ENCODE results near the gene TOMM7.

Gene TOMM7

GRCh38 chr7:22822486-22823141 is at the start of gene TOMM7:
Gene TOMM7 (minus strand): TSS chr7:22822849. CDS start chr7:22822779, 70 bp downstream.
- Histone ChIP-seq H4K20me1 (ENCODE audit: insufficient read depth, low read length, poor library complexity, severe bottlenecking) (peaks cover 3% of the 10 kb centered on the region), H3K4me2 (ENCODE audit: low read depth, low read length, poor library complexity, severe bottlenecking) (peak within 1 kb of the TSS; percentile 91), H3K4me1 (ENCODE audit: insufficient read depth, low read length, poor library complexity, severe bottlenecking) (peaks cover 29% of the 10 kb centered on the region), H3K9me3 (ENCODE audit: insufficient read depth, low read depth, low read length) (no peaks in the 10 kb centered on the region), H3K79me2 (ENCODE audit: insufficient read depth, low read length) (peaks cover 38% of the 10 kb centered on the region), H3K9me2 (replicated peaks; ENCODE audit: low read depth, low read length) (no peaks in the 10 kb centered on the region), H3K9ac (ENCODE audit: low read depth, low read length, poor library complexity, severe bottlenecking) (peak within 1 kb of the TSS; percentile 84), H2AFZ (ENCODE audit: low read length) (peak within 1 kb of the TSS; percentile 91), H3K4me3 (ENCODE audit: low read length, poor library complexity, severe bottlenecking) (peak within 1 kb of the TSS; percentile 85), H3F3A (ENCODE audit: low read depth) (no peaks in the 10 kb centered on the region), H3K36me3 (ENCODE audit: insufficient read depth, low read length) (no peaks in the 10 kb centered on the region), H3K27me3 (ENCODE audit: insufficient read depth, low read length, poor library complexity, severe bottlenecking) (no peaks in the 10 kb centered on the region)
- TF ChIP-seq CTCF (conservative IDR thresholded peaks at IDR 0.05; ENCODE audit: low read length) (no peak; the same call in 1 of the 2 replicates), EZH2phosphoT487 (IDR thresholded peaks at IDR 0.05; ENCODE audit: borderline replicate concordance) (no peak)

GRCh38 chr7:22872096-22872807 is 49.6 kb upstream of the TOMM7 start:
- no peaks in the 10 kb centered on the region for H3F3A ChIP-seq (ENCODE audit: low read depth)
- TF ChIP-seq EZH2phosphoT487 (IDR thresholded peaks at IDR 0.05; ENCODE audit: borderline replicate concordance), result no peak
- TF ChIP-seq CTCF (conservative IDR thresholded peaks at IDR 0.05; ENCODE audit: low read length), result no peak
- H3K4me2 ChIP-seq (ENCODE audit: low read depth, low read length, poor library complexity, severe bottlenecking), result no peak overlapping the region
- no peaks in the 10 kb centered on the region for H3K4me1 ChIP-seq (ENCODE audit: insufficient read depth, low read length, poor library complexity, severe bottlenecking)
- no peaks in the 10 kb centered on the region for H3K9me3 ChIP-seq (ENCODE audit: insufficient read depth, low read depth, low read length)
- H3K9me2 ChIP-seq (replicated peaks; ENCODE audit: low read depth, low read length), result no peaks in the 10 kb centered on the region
- H2AFZ ChIP-seq (ENCODE audit: low read length), result no peak overlapping the region
- no peak overlapping the region for H3K4me3 ChIP-seq (ENCODE audit: low read length, poor library complexity, severe bottlenecking)
- no peaks in the 10 kb centered on the region for H3K27me3 ChIP-seq (ENCODE audit: insufficient read depth, low read length, poor library complexity, severe bottlenecking)
- no peaks in the 10 kb centered on the region for H4K20me1 ChIP-seq (ENCODE audit: insufficient read depth, low read length, poor library complexity, severe bottlenecking)
- H3K79me2 ChIP-seq (ENCODE audit: insufficient read depth, low read length), result no peaks in the 10 kb centered on the region
- H3K36me3 ChIP-seq (ENCODE audit: insufficient read depth, low read length), result no peaks in the 10 kb centered on the region
- no peak overlapping the region for H3K9ac ChIP-seq (ENCODE audit: low read depth, low read length, poor library complexity, severe bottlenecking)

GRCh38 chr7:22871661-22872060 is 49.0 kb upstream of the TOMM7 start:
- Histone ChIP-seq H3K79me2 (ENCODE audit: insufficient read depth, low read length) (no peaks in the 10 kb centered on the region), H3K4me1 (ENCODE audit: insufficient read depth, low read length, poor library complexity, severe bottlenecking) (no peaks in the 10 kb centered on the region), H3K9me3 (ENCODE audit: insufficient read depth, low read depth, low read length) (no peaks in the 10 kb centered on the region), H3K9ac (ENCODE audit: low read depth, low read length, poor library complexity, severe bottlenecking) (no peak overlapping the region), H3K4me3 (ENCODE audit: low read length, poor library complexity, severe bottlenecking) (no peak overlapping the region), H3K27me3 (ENCODE audit: insufficient read depth, low read length, poor library complexity, severe bottlenecking) (no peaks in the 10 kb centered on the region), H4K20me1 (ENCODE audit: insufficient read depth, low read length, poor library complexity, severe bottlenecking) (no peaks in the 10 kb centered on the region), H3K9me2 (replicated peaks; ENCODE audit: low read depth, low read length) (no peaks in the 10 kb centered on the region), H2AFZ (ENCODE audit: low read length) (no peak overlapping the region), H3F3A (ENCODE audit: low read depth) (no peaks in the 10 kb centered on the region), H3K4me2 (ENCODE audit: low read depth, low read length, poor library complexity, severe bottlenecking) (no peak overlapping the region), H3K36me3 (ENCODE audit: insufficient read depth, low read length) (no peaks in the 10 kb centered on the region)
- TF ChIP-seq CTCF (conservative IDR thresholded peaks at IDR 0.05; ENCODE audit: low read length), result no peak
- TF ChIP-seq EZH2phosphoT487 (IDR thresholded peaks at IDR 0.05; ENCODE audit: borderline replicate concordance), result no peak
